Fibroblast of skin of left quadriceps (primary cell): Measurements from ENCODE around the gene CYP2B6.
"Not testable (repeated sequence)": the region's sequence is repeated elsewhere in the genome, so short reads cannot be mapped to it uniquely, and the experiment has no call there.

Source experiments
- DNase-seq, 2 experiments: peaks; one replicate each; pipeline ENCODE4 v3.0.0-alpha.2; 2013; ENCODE audit warnings: low read depth in 2 of 2

CYP2B6 gene

GRCh38 chr19:41031916-41032315, 40.8 kb downstream of the CYP2B6 start:
- DNase-seq, result no peak

GRCh38 chr19:41033324-41033723, 42.2 kb downstream of the CYP2B6 start:
- DNase-seq, result not testable (repeated sequence)

DNA sequence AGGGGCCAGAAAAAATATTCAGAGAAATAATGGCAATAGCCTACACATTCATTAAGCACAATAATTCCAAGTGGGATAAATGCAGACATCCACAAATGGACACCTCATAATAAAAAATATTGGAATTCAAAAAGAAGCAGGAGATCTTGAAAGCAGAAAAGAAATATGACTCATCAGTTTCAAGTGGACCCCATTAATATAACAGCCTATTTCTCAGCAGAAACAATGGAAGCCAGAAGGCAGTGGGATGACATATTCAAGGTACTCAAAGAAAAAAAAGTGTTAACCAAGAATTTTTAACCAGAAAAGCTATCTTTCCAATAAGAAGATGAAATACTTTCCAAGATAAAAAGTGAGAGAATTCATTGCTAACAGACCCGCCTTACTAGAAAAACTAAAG, 48.7 kb downstream of the CYP2B6 start:
- DNase-seq, result no peak

DNA sequence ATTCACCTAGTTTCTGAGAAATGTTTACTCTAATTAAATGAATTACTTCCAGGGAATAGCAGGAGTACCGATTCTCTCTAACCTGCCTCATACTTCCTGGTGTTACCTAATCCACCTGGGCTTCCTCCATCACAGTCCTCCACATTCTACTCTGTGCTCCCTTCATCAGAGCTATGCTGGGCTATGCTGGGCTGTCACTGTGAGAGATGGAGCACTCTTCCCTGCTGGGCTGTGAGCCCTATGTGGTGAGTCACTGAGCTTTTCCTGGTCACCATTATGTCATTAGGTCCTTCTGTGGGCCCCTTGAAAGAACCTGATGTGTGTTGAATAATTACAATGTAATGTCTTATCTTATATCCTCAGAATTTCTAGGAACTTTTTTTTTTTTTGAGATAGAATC, 54.0 kb downstream of the CYP2B6 start:
- not testable (repeated sequence) for DNase-seq

DNA sequence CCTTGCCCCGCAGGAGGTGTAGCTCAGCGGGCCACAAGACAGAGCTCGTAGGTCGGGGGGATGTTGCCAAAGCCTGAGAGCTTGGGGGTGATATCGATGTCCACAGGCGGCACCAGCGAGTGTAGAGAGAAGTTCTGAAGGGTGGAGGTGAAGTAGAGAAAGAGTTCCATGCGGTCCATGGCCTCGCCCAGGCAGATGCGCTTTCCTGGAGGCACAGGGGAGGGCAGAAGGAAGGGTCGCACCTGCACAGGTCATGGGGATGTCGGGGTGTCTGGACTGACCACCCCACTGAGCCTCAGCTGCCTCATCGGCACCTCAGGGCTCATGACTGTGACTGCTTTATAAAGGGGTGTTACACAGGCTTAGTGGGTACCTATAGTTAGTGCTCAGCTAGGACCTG, 59.3 kb downstream of the CYP2B6 start:
- DNase-seq, result no peak

DNA sequence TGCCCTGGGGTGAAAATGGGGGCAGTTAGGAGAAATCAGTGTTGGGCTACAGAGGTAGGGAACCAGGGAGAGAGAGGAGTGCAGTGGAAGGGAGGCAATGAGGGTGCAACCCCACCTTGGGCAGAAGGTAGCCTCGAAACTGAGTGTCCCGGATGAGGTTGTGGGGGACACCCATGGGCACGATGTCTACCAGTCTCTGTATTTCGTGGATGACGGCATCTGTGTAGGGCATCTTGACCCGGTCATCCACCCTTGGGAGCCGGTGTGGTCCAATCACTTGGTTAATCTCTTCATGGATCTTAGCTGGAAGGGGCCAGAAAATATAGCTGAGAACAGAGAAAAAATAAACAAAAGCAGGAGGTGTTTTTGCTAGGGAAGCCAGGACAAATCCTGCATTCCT, 61.1 kb downstream of the CYP2B6 start:
- not testable (repeated sequence) for DNase-seq

- not testable (repeated sequence) for DNase-seq
Observed at GRCh38 chr19:41053331-41053730, 62.2 kb downstream of the CYP2B6 start.

DNA sequence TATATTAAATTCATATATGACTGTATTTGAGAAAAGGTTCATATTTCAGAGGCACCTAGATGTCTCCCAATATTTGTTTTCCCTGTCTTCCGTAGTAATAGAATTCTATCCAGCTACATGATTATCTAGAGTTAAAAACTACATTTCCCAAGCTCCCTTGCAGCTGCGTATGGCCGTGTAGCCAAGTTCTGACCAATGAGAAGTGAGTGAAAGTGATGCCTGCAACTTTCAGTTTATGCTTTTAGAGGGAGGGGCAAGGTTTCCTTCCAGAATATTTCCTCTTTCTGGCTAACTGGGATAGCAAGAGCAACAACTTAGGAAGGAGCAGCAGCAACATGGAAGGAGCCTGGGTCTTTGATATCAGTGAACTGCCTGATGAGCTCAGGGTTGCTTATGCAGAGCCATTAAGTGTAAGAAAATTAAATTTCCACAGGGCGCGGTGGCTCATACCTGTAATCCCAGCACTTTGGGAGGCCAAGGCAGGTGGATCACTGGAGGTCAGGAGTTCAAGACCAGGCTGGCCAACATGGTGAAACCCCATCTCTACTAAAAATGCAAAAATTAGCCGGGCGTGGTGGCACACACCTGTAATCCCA, 74.0 kb downstream of the CYP2B6 start:
- DNase-seq, result peak in 1 of 2 experiments; percentile 3
